HepG2 (cell line): ENCODE results near the gene KRT79. TPM values are rescaled to one million over a fixed set of nuclear protein-coding genes. Genes with fewer than 3 reads are reported as not detected.

ENCODE experiments used
- CHD2 ChIP-seq: IDR thresholded peaks from 2 replicates; pipeline ENCODE4 v1.6.1; 2011; ENCODE audit warnings: low read depth, low read length, improper control_type of control experiment
- DRAP1 ChIP-seq: IDR thresholded peaks from 2 replicates; pipeline ENCODE4 v1.6.1; 2016; ENCODE audit warnings: missing genetic modification reagents, missing compliant biosample characterization
- ETS1 ChIP-seq: sonication (generic); formaldehyde crosslinking; IDR thresholded peaks from 2 replicates; pipeline ENCODE4 v1.4.0; 2020; ENCODE audit warnings: missing genetic modification reagents
- KLF13 ChIP-seq: sonication (generic); formaldehyde crosslinking; IDR thresholded peaks from 2 replicates; pipeline ENCODE4 v1.4.0; 2020; ENCODE audit warnings: mild to moderate bottlenecking, missing genetic modification reagents
- MAFG ChIP-seq: sonication (generic); formaldehyde crosslinking; IDR thresholded peaks from 2 replicates; pipeline ENCODE4 v1.5.1; 2020; ENCODE audit warnings: mild to moderate bottlenecking, missing genetic modification reagents
- MBD4 ChIP-seq: IDR thresholded peaks from 2 replicates; pipeline ENCODE4 v1.6.1; 2012; ENCODE audit warnings: low read length, inconsistent platforms, borderline replicate concordance
- POGK ChIP-seq: sonication (generic); formaldehyde crosslinking; conservative IDR thresholded peaks from 2 replicates; pipeline ENCODE4 v1.8.0; 2022; ENCODE audit warnings: mild to moderate bottlenecking, moderate library complexity, missing genetic modification reagents
- POGZ ChIP-seq: sonication (generic); formaldehyde crosslinking; IDR thresholded peaks from 2 replicates; pipeline ENCODE4 v1.4.0; 2020; ENCODE audit warnings: mild to moderate bottlenecking, missing genetic modification reagents
- POLR2A ChIP-seq, 2 experiments: IDR thresholded peaks; 2 replicates each; pipeline ENCODE4 v1.6.1; 2011; ENCODE audit warnings: low read depth in 2 of 2, low read length in 2 of 2, mild to moderate bottlenecking in 1 of 2, moderate library complexity in 1 of 2; ENCODE audit not compliant: insufficient read depth in 1 of 2
- SP4 ChIP-seq: sonication (generic); formaldehyde crosslinking; IDR thresholded peaks from 2 replicates; pipeline ENCODE4 v1.8.1; 2023; ENCODE audit warnings: mild to moderate bottlenecking, missing genetic modification reagents
- ZBTB7B ChIP-seq: sonication (generic); formaldehyde crosslinking; IDR thresholded peaks from 2 replicates; pipeline ENCODE4 v1.4.0; 2020; ENCODE audit warnings: missing genetic modification reagents
- ZFYVE20 ChIP-seq: sonication (generic); formaldehyde crosslinking; IDR thresholded peaks from 2 replicates; pipeline ENCODE4 v1.8.0; 2023; ENCODE audit warnings: low read depth, mild to moderate bottlenecking, moderate library complexity, missing genetic modification reagents, borderline replicate concordance
- ZHX2 ChIP-seq, 2 experiments: sonication (generic) in 1 of 2; formaldehyde crosslinking in 1 of 2; IDR thresholded peaks; 2 replicates each; pipeline versions ENCODE4 v1.6.1 to v1.9.0; 2014 to 2022; ENCODE audit warnings: antibody characterized with exemption in 1 of 2, borderline replicate concordance in 1 of 2, inconsistent platforms in 1 of 2, low read depth in 1 of 2, missing genetic modification reagents in 1 of 2
- ZIK1 ChIP-seq: sonication (generic); formaldehyde crosslinking; IDR thresholded peaks from 2 replicates; pipeline ENCODE4 v1.5.0; 2020; ENCODE audit warnings: mild to moderate bottlenecking, low read depth, missing genetic modification reagents, borderline replicate concordance
- ZNF367 ChIP-seq: sonication (generic); formaldehyde crosslinking; IDR thresholded peaks from 2 replicates; pipeline ENCODE4 v1.4.0; 2020; ENCODE audit warnings: missing genetic modification reagents, borderline replicate concordance
- ZNF570 ChIP-seq: sonication (generic); formaldehyde crosslinking; IDR thresholded peaks from 2 replicates; pipeline ENCODE4 v1.4.0; 2020; ENCODE audit warnings: mild to moderate bottlenecking, missing genetic modification reagents, borderline replicate concordance
- ZNF598 ChIP-seq: sonication (generic); formaldehyde crosslinking; IDR thresholded peaks from 2 replicates; pipeline ENCODE4 v1.5.1; 2020; ENCODE audit warnings: mild to moderate bottlenecking, missing genetic modification reagents, borderline replicate concordance
- ZNF709 ChIP-seq: sonication (generic); formaldehyde crosslinking; IDR thresholded peaks from 2 replicates; pipeline ENCODE4 v1.5.0; 2020; ENCODE audit warnings: mild to moderate bottlenecking, missing genetic modification reagents
- ZNF816 ChIP-seq: sonication (generic); formaldehyde crosslinking; IDR thresholded peaks from 2 replicates; pipeline ENCODE4 v1.8.0; 2022; ENCODE audit warnings: missing genetic modification reagents, mild to moderate bottlenecking, borderline replicate concordance
- polyA plus RNA-seq, 8 experiments: library from polyadenylated mRNA; depleted of rRNA in 3 of 8; stranded (reverse) in 7 of 8; unstranded in 1 of 8; fragments of >200 nt; fragmentation: Illumina TruSeq in 4 of 8; extraction: Trizol in 4 of 8; gene quantifications; 2 replicates each; pipeline versions ENCODE4 v1.2.1 to v1.2.3, GENCODE V29; 2011 to 2016; ENCODE audit warnings: low read depth in 4 of 8, missing spikeins in 1 of 8, mixed read lengths in 1 of 8; ENCODE audit not compliant: insufficient read depth in 1 of 8
- total RNA-seq, 5 experiments: library from RNA; depleted of rRNA; stranded (reverse); fragments of >200 nt; fragmentation: Illumina TruSeq; extraction: Trizol; gene quantifications; 2 replicates each; pipeline ENCODE4 v1.2.3, GENCODE V29; 2016; ENCODE audit warnings: low read depth in 1 of 5

Gene KRT79
- total and polyA plus RNA-seq, 2 of the 13 experiments (the other 11 are each of a cell fraction or from before 2014, with no cell fraction given) = 0.09 TPM; not detected in 1

GRCh38 chr12:52879394-52880351 is 45.6 kb upstream of the KRT79 start (continued):
- no peak for TF ChIP-seq ZIK1 (CRISPR knock-in tag)
- no peak for TF ChIP-seq ZHX2 (IDR thresholded peaks at IDR 0.05; ENCODE audit: low read depth)
- TF ChIP-seq ZHX2 (CRISPR knock-in tag; IDR thresholded peaks at IDR 0.05; ENCODE audit: borderline replicate concordance) = no peak
- TF ChIP-seq ZNF367 (CRISPR knock-in tag) = no peak
- TF ChIP-seq ZNF570 (CRISPR knock-in tag) = no peak
- TF ChIP-seq DRAP1 (CRISPR knock-in tag) = no peak
- no peak for TF ChIP-seq ZNF816 (CRISPR knock-in tag)
- TF ChIP-seq KLF13 (CRISPR knock-in tag) = no peak
- TF ChIP-seq ZBTB7B (CRISPR knock-in tag) = peak; percentile 54; the same call in 1 of the 2 replicates
- TF ChIP-seq MBD4 = no peak
- no peak for TF ChIP-seq CHD2
- TF ChIP-seq ZNF598 (CRISPR knock-in tag) = no peak
- TF ChIP-seq POLR2A (IDR thresholded peaks at IDR 0.05; ENCODE audit: insufficient read depth in 1 of 2, low read depth in 2 of 2, low read length in 2 of 2) = no peak
- TF ChIP-seq ETS1 = no peak
- no peak for TF ChIP-seq ZFYVE20 (CRISPR knock-in tag)
- TF ChIP-seq ZNF709 (CRISPR knock-in tag) = 0 out of 2 replicates have a peak, but pooled peaks have one; percentile 7
- peak; percentile 59; the same call in 1 of the 2 replicates for TF ChIP-seq POGK
- no peak for TF ChIP-seq SP4 (CRISPR knock-in tag)
- TF ChIP-seq MAFG (CRISPR knock-in tag) = no peak
- peak; percentile 32; the same call in 1 of the 2 replicates for TF ChIP-seq POGZ
